ENCODE results near the gene PSPN.

DNA sequence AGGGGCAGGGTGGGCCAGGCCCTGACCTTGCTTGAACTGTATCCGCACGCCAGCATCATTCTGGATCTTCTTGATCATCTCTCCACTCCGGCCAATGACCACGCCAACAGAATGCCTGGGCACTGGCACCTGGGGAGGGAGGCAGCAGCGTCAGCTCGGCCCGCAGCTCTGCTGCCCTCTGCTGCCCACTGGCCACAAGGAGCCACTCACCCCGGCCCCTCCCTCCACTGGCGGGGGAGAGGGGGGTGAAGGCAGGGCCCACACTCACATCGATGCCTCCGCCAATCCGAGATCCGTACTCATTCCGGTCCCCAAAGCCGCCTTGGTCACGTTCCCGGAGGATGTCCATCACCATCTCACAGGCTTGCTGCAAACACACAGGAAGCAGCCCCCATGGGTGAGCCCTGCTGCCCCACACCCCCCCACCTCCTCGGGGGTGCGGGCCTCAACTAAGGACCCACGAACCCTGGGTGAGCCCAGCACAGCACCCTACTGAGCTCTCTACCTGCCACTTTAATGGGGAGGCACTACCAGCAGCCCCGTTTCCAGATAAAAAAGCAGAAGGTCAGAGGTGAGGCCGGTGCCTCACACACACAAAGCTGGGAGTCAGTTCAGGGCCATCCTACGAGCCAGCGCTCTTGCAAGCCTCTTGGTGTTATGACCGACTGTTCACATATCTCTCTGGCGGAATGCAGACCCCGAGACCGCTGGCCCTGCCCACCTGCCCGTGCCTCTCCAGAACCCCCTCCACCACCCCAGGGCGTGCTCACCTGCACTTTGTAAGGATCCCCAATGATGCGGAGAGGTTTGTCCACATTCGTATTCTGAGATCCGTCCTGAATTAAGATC, 42.2 kb upstream of the PSPN start:
- TF ChIP-seq EZH2 (IDR thresholded peaks at IDR 0.05; ENCODE audit: insufficient read depth, poor library complexity, severe bottlenecking): no peak
- no peak for TF ChIP-seq EZH2phosphoT487 (IDR thresholded peaks at IDR 0.05; ENCODE audit: insufficient read depth, low read depth)

Data from GM23248 (cell line).